Right lobe of liver (tissue), 6 donors: Measurements from ENCODE around the gene DYNLT5. TPM values are rescaled to one million over a fixed set of nuclear protein-coding genes. Genes with fewer than 3 reads are reported as not detected.

Experiments
- ATAC-seq, 4 donors: fragments of 200-7000 bp; cut with Tn5 transposase; one replicate each; pipeline ENCODE4 v1.9.1; 2020; ENCODE audit warnings: mild to moderate bottlenecking in 4 of 4, moderate library complexity in 4 of 4
- DNase-seq, 3 donors: peaks; one replicate each; pipeline ENCODE4 v3.0.0-alpha.2; 2020
- H3K27ac ChIP-seq, 3 donors: fragments of 200-600 bp; one replicate each; pipeline ENCODE4 v1.8.0; 2022
- H3K27me3 ChIP-seq, 2 donors: fragments of 200-600 bp; one replicate each; pipeline ENCODE4 v1.8.0; 2022
- H3K36me3 ChIP-seq, 4 donors: fragments of 200-600 bp; sonication (generic) in 1 of 4; one replicate each; pipeline versions ENCODE4 v1.5.1 to v1.8.0; 2017 to 2022; ENCODE audit warnings: control low read depth in 1 of 4
- H3K4me1 ChIP-seq, 4 donors: fragments of 200-600 bp; sonication (generic) in 1 of 4; one replicate each; pipeline versions ENCODE4 v1.5.1 to v1.8.0; 2017 to 2022; ENCODE audit warnings: control low read depth in 1 of 4
- H3K4me3 ChIP-seq, 3 donors: fragments of 200-600 bp; one replicate each; pipeline ENCODE4 v1.8.0; 2022
- H3K9me3 ChIP-seq, 4 donors: fragments of 200-600 bp; sonication (generic) in 1 of 4; one replicate each; pipeline versions ENCODE4 v1.5.1 to v1.8.0; 2017 to 2022; ENCODE audit warnings: control low read depth in 1 of 4
- POLR2A ChIP-seq: fragments of 450-650 bp; IDR thresholded peaks from one replicate; pipeline ENCODE4 v1.6.1; 2017; ENCODE audit warnings: antibody characterized with exemption, mild to moderate bottlenecking
- WGBS: methylation state at CpG from one replicate; pipeline ENCODE4 v1.1.6; 2018; ENCODE audit warnings: low coverage, low lambda C conversion rate; ENCODE audit not compliant: insufficient coverage; ENCODE audit errors: missing lambda C conversion rate; 5-methylcytosine and 5-hydroxymethylcytosine counted together
- intact Hi-C, 2 donors: fragments of 100-400 bp; cut with DNase I; formaldehyde crosslinking; loops; one replicate each; pipeline versions ENCODE4 v1.11.2 to v1.14.1; 2022
- total RNA-seq, 6 experiments: library from RNA; depleted of rRNA in 2 of 6; stranded (reverse); fragments of >200 nt in 2 of 6; fragmentation: NEBNext Ultra II Directional in 3 of 6; extraction: Animal tissue kit (Norgen Biotek cat#: 25700) in 3 of 6; gene quantifications; one replicate each; pipeline versions ENCODE4 v1.1.0 to v1.2.4, GENCODE V29; 2016 to 2023
- TF ChIP-seq, protein P1 (sequence below), 4 donors: fragments of 200-600 bp in 3 of 4; fragments of 450-650 bp in 1 of 4; IDR thresholded peaks; one replicate each; pipeline versions ENCODE4 v1.5.1 to v1.8.0; 2016 to 2022; ENCODE audit warnings: antibody characterized with exemption in 4 of 4, mild to moderate bottlenecking in 2 of 4
- donor health status: DM: no; HTN: yes; CAD: no.
- donor health status: DM: no; HTN: no; CAD: no.
- donor health status: DM: no; HTN: no; CAD: no.
- donor health status: DM: no; HTN: yes; CAD: no.
- donor health status: DM: no; HTN: yes; CAD: no.

DYNLT5 gene
- total RNA-seq, 6 experiments from 2014 or later = 0.44 to 2.4 (median 1.3) TPM

DNA sequence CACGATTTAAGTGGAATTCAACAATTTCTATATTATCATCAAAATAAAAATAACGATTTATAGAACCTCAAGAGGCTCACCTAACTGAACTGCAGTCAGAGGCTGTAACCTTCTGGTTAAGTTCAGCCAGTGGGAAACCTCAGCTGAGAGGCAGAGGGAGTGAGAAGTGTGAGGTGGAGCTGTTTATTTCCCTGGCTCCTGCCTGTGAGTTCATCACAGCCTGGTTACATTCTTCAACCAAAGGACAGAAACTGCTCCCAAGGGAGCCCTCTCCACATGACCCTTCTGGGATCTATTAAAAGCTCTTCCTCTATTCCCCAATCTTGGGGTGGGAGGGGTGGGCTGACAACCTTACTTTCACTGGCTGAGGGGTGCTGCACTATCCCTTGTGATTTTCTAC lies 22.2 kb downstream of the DYNLT5 start:
- Histone ChIP-seq H3K4me1 (no peaks in the 10 kb centered on the region), H3K4me3 (no peak overlapping the region), H3K36me3 (no peaks in the 10 kb centered on the region), H3K9me3 (no peaks in the 10 kb centered on the region), H3K27ac (no peak overlapping the region), H3K27me3 (no peaks in the 10 kb centered on the region)
- DNase-seq = no peak
- WGBS = 50% methylated on average over 2 of the region's 2 CpGs
- intact Hi-C loops = loop anchor here in 1 of 2 donors (10.0 kb wide), 1 partner anchor 370 kb away; no protein-coding TSS in a partner anchor
- TF ChIP-seq POLR2A = no peak
- TF ChIP-seq, protein P1, sequence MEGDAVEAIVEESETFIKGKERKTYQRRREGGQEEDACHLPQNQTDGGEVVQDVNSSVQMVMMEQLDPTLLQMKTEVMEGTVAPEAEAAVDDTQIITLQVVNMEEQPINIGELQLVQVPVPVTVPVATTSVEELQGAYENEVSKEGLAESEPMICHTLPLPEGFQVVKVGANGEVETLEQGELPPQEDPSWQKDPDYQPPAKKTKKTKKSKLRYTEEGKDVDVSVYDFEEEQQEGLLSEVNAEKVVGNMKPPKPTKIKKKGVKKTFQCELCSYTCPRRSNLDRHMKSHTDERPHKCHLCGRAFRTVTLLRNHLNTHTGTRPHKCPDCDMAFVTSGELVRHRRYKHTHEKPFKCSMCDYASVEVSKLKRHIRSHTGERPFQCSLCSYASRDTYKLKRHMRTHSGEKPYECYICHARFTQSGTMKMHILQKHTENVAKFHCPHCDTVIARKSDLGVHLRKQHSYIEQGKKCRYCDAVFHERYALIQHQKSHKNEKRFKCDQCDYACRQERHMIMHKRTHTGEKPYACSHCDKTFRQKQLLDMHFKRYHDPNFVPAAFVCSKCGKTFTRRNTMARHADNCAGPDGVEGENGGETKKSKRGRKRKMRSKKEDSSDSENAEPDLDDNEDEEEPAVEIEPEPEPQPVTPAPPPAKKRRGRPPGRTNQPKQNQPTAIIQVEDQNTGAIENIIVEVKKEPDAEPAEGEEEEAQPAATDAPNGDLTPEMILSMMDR (IDR thresholded peaks at IDR 0.05) = no peak
- no peak for ATAC-seq

DNA sequence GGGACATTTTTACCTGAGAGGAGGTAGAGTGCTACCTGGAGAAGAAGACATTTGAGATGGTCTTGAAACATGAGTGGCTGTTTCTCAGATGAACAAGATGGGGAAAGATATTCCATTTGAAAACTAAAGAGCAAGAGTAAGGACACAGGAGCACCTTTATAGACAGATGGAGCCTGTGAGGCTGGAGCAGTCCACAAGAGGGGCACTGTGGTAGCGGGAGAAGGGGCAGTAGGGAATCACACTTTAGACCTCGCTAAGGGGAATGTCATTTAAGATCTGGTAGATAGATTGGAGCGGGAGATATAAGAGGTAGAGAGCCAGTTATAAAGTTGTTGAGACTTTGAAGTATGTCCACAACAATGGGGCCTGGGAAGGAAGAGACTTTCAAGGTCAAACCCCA lies 23.4 kb downstream of the DYNLT5 start:
- no peak for DNase-seq
- TF ChIP-seq POLR2A = no peak
- TF ChIP-seq, protein P1 (IDR thresholded peaks at IDR 0.05) = no peak
- WGBS = 81% methylated on average over 3 of the region's 3 CpGs
- Histone ChIP-seq H3K4me3 (no peak overlapping the region), H3K27me3 (no peaks in the 10 kb centered on the region), H3K27ac (no peak overlapping the region), H3K4me1 (no peaks in the 10 kb centered on the region), H3K36me3 (no peaks in the 10 kb centered on the region), H3K9me3 (no peaks in the 10 kb centered on the region)
- ATAC-seq = no peak
- intact Hi-C loops = loop anchor here in 1 of 2 donors (10.0 kb wide), 1 partner anchor 369 kb away; no protein-coding TSS in a partner anchor

DNA sequence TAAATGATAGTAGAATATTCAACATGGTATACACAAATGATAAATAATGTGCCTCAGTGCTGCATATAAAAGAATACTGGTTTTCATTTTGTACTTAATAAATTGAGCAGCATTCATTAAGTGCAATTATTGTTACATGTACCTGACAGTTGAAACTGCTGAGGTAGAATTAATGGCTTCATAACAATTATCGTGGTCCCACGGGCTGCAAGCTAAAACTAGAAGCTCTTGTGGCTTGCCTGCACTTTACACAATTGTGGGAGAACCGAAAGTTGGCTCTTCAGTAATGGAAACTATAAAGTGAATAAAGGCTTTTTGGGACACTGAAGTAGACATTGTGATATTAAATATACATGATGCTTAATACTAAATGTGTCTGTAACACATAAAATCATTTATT lies 25.6 kb downstream of the DYNLT5 start:
- Histone ChIP-seq H3K27me3 (no peaks in the 10 kb centered on the region), H3K4me3 (no peak overlapping the region), H3K27ac (no peak overlapping the region), H3K4me1 (no peaks in the 10 kb centered on the region), H3K36me3 (no peaks in the 10 kb centered on the region), H3K9me3 (no peaks in the 10 kb centered on the region)
- WGBS = 86% methylated on average over 3 of the region's 3 CpGs
- TF ChIP-seq POLR2A = no peak
- TF ChIP-seq, protein P1 (IDR thresholded peaks at IDR 0.05) = no peak
- intact Hi-C loops = loop anchor here in 1 of 2 donors (10.0 kb wide), 1 partner anchor 367 kb away; no protein-coding TSS in a partner anchor
- no peak for DNase-seq
- ATAC-seq = no peak

DNA sequence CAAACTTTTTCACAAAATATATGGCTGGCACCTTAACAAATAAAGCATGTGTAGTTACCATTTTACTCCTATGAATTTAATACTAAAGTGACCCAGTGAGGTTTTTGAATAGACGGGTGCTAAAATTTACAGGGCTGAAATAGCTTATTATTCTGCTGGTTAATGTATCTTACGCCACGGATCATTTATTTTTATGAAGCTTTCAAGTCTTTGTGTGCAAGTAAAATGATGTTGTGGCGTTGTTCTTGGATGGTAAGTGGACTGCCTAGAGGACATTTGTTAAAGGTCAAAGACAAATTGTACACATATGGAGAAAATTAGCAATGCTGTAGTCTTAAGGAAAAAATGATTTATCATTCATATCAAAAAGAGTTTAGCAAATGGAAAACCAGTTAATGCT lies 26.0 kb downstream of the DYNLT5 start:
- Histone ChIP-seq H3K4me3 (no peak overlapping the region), H3K27ac (no peak overlapping the region), H3K9me3 (no peaks in the 10 kb centered on the region), H3K4me1 (no peaks in the 10 kb centered on the region), H3K27me3 (no peaks in the 10 kb centered on the region), H3K36me3 (no peaks in the 10 kb centered on the region)
- no peak for TF ChIP-seq POLR2A
- TF ChIP-seq, protein P1 (IDR thresholded peaks at IDR 0.05) = no peak
- intact Hi-C loops = loop anchor here in 1 of 2 donors (10.0 kb wide), 1 partner anchor 367 kb away; no protein-coding TSS in a partner anchor
- ATAC-seq (no peak), DNase-seq (no peak)
- 87% methylated on average over 4 of the region's 4 CpGs for WGBS
